SU-DHL-6 (cell line): ENCODE measurements around the gene GABRA5.

Source experiments
- H2AFZ ChIP-seq: fragments of 200-600 bp; sonication (generic); 2 replicates; pipeline ENCODE4 v1.6.1; 2014; ENCODE audit warnings: low read depth, mild to moderate bottlenecking, moderate library complexity, mixed read lengths, antibody characterized with exemption, low read length; ENCODE audit not compliant: severe bottlenecking
- H3F3A ChIP-seq: fragments of 200-600 bp; shearing (Covaris generic); 2 replicates; pipeline ENCODE4 v1.6.0; 2016; ENCODE audit warnings: antibody characterized with exemption, mild to moderate bottlenecking; ENCODE audit not compliant: insufficient read depth
- H3K27ac ChIP-seq: fragments of 200-600 bp; sonication (generic); 2 replicates; pipeline ENCODE4 v1.5.1; 2016; ENCODE audit warnings: low read depth, mild to moderate bottlenecking, low read length, moderate library complexity, mixed read lengths
- H3K27me3 ChIP-seq: fragments of 200-600 bp; sonication (generic), shearing (Covaris generic); 2 replicates; pipeline ENCODE4 v1.6.0; 2014; ENCODE audit warnings: mild to moderate bottlenecking, low read length
- H3K36me3 ChIP-seq: fragments of 200-600 bp; sonication (generic); 2 replicates; pipeline ENCODE4 v1.6.1; 2014; ENCODE audit warnings: mild to moderate bottlenecking, low read length, mixed read lengths
- H3K4me2 ChIP-seq: fragments of 300-600, 200-600 bp; shearing (Covaris generic), sonication (generic); 2 replicates; pipeline ENCODE4 v1.6.0; 2014; ENCODE audit warnings: low read length, low read depth, mild to moderate bottlenecking; ENCODE audit not compliant: poor library complexity, severe bottlenecking
- H3K4me3 ChIP-seq: fragments of 200-600 bp; sonication (generic); 2 replicates; pipeline ENCODE4 v1.5.1; 2014; ENCODE audit warnings: antibody characterized with exemption, low read length, mild to moderate bottlenecking, mixed read lengths; ENCODE audit not compliant: insufficient read depth, poor library complexity, severe bottlenecking
- H3K79me2 ChIP-seq: fragments of 200-600 bp; sonication (generic); 2 replicates; pipeline ENCODE4 v1.6.1; 2014; ENCODE audit warnings: mild to moderate bottlenecking, low read length, moderate library complexity; ENCODE audit not compliant: insufficient read depth
- H3K9ac ChIP-seq: fragments of 200-600 bp; sonication (generic); 2 replicates; pipeline ENCODE4 v1.7.0; 2014; ENCODE audit warnings: mild to moderate bottlenecking, low read length
- H3K9me2 ChIP-seq: fragments of 200-600 bp; sonication (generic); replicated peaks from 2 replicates; pipeline ENCODE4 v1.6.1; 2014; ENCODE audit warnings: low read length; ENCODE audit not compliant: insufficient read depth
- H3K9me3 ChIP-seq: fragments of 200-600 bp; sonication (generic); 2 replicates; pipeline ENCODE4 v1.6.1; 2014; ENCODE audit warnings: low read length, mixed read lengths; ENCODE audit not compliant: insufficient read depth
- H4K20me1 ChIP-seq: fragments of 200-600 bp; sonication (generic); 2 replicates; pipeline ENCODE4 v1.6.1; 2014; ENCODE audit warnings: low read depth, mild to moderate bottlenecking, antibody characterized with exemption, low read length, moderate library complexity, mixed read lengths
- EZH2phosphoT487 ChIP-seq: fragments of 200-600 bp; sonication (generic), shearing (Covaris generic); conservative IDR thresholded peaks from 2 replicates; pipeline ENCODE4 v1.6.1; 2018; ENCODE audit warnings: mild to moderate bottlenecking, antibody characterized with exemption, low read length, moderate library complexity, mixed read lengths
- TF ChIP-seq, protein P1 (sequence below): fragments of 200-600 bp; sonication (generic); IDR thresholded peaks from one replicate; pipeline ENCODE4 v1.5.1; 2017; ENCODE audit warnings: antibody characterized with exemption, mild to moderate bottlenecking, low read length, moderate library complexity; ENCODE audit not compliant: insufficient read depth, poor library complexity, severe bottlenecking

Gene GABRA5

DNA sequence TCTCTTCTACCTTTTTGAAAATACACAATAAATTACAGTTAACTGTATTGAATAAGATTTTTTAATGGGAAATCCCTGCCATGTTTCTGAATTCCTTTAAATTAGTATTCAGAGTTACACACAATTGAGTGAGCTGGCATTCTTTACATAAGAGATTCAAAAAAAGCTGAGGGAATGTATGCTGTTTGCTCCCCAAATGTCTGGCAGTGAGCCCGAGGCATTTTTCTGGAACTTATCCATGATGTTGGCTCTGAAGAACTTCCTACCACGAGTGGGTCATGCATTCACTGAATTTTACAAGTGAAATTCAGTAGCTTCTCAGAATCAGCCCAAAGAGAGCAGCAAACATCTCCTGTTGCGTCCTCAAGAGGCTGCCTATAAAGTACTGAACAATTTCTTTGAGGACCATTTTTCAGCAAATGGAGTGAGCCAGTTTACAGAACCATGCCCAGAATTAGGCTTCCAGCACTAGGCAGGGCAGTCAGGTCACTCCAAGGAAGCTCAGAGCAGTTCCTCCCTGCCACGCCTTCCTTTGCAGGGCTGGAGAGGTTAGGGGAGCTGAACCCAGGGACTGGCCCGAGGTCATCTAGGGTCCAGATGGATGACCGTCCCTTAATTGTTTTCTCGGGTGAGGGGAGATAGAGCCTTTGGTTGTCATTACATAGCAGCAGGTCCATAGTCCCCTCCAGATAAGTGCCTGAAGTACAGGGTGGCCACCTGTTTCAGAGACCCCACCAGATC is 21.2 kb downstream of the GABRA5 start:
- Histone ChIP-seq H3K36me3 (no peaks in the 10 kb centered on the region), H3F3A (no peaks in the 10 kb centered on the region), H2AFZ (no peak overlapping the region), H3K27me3 (no peaks in the 10 kb centered on the region), H3K9ac (no peak overlapping the region), H3K4me2 (no peak overlapping the region), H3K4me3 (no peak overlapping the region), H3K9me2 (no peaks in the 10 kb centered on the region), H3K9me3 (no peaks in the 10 kb centered on the region), H3K79me2 (no peaks in the 10 kb centered on the region), H4K20me1 (no peaks in the 10 kb centered on the region), H3K27ac (no peak overlapping the region)
- TF ChIP-seq, protein P1, sequence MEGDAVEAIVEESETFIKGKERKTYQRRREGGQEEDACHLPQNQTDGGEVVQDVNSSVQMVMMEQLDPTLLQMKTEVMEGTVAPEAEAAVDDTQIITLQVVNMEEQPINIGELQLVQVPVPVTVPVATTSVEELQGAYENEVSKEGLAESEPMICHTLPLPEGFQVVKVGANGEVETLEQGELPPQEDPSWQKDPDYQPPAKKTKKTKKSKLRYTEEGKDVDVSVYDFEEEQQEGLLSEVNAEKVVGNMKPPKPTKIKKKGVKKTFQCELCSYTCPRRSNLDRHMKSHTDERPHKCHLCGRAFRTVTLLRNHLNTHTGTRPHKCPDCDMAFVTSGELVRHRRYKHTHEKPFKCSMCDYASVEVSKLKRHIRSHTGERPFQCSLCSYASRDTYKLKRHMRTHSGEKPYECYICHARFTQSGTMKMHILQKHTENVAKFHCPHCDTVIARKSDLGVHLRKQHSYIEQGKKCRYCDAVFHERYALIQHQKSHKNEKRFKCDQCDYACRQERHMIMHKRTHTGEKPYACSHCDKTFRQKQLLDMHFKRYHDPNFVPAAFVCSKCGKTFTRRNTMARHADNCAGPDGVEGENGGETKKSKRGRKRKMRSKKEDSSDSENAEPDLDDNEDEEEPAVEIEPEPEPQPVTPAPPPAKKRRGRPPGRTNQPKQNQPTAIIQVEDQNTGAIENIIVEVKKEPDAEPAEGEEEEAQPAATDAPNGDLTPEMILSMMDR: no peak
- no peak for TF ChIP-seq EZH2phosphoT487

DNA sequence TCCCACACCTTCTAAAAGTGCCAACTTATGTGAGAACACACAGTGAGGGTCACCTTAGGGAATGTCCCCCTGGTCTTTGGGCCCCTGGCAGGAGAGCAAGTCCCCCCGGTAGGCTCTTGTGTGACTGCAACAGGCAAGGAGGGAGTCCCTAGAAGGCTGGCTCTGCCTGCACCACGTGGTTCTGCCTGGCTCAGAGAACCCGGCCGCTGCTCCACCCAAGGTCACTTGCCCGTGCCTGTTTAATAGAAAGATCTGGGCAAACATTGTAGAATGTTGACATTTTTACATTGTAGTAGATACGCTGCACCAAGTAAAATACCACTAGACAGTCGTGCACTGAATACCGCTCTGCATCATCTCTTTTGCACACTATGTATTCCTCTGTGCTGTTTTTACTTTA is 21.9 kb downstream of the GABRA5 start:
- H4K20me1 ChIP-seq: no peaks in the 10 kb centered on the region
- no peak overlapping the region for H3K4me3 ChIP-seq
- no peaks in the 10 kb centered on the region for H3K9me3 ChIP-seq
- no peak overlapping the region for H3K27ac ChIP-seq
- H3K36me3 ChIP-seq: no peaks in the 10 kb centered on the region
- TF ChIP-seq, protein P1: no peak
- TF ChIP-seq EZH2phosphoT487: no peak
- H2AFZ ChIP-seq: no peak overlapping the region
- no peaks in the 10 kb centered on the region for H3K9me2 ChIP-seq
- no peaks in the 10 kb centered on the region for H3K79me2 ChIP-seq
- H3F3A ChIP-seq: no peaks in the 10 kb centered on the region
- no peaks in the 10 kb centered on the region for H3K27me3 ChIP-seq
- no peak overlapping the region for H3K4me2 ChIP-seq
- H3K9ac ChIP-seq: no peak overlapping the region

DNA sequence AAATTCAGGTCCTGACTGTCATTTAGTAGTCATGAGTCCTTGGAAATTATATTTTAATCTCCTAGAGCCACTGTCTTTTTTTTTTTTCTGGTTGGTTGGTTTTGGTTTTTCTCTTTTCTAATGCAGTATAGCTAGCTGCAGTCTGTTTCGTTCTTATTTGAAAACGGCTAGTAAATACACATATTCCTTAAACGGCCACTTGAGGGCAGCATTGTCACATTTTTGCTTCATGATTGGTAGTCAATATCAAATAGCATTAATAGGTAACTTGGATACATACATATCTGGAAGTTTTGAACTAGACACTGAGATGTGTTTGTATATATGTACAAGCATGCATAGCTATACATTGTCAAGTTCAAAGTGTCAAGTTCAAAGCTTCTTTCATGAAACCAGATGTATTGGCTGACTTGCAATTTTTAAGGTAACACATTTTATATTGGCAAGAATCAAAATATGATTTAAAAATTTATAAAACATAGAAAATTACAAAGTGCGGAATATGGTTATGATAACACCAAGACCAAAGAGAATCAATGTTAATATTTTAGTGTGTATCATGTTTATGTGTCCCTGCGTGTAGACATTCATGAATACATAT is 22.5 kb downstream of the GABRA5 start:
- Histone ChIP-seq H3K79me2 (no peaks in the 10 kb centered on the region), H3K9me2 (no peaks in the 10 kb centered on the region), H3K27ac (no peak overlapping the region), H3F3A (no peaks in the 10 kb centered on the region), H3K4me3 (no peak overlapping the region), H3K36me3 (no peaks in the 10 kb centered on the region), H3K9ac (no peak overlapping the region), H3K4me2 (no peak overlapping the region), H3K27me3 (no peaks in the 10 kb centered on the region), H3K9me3 (no peaks in the 10 kb centered on the region), H2AFZ (no peak overlapping the region), H4K20me1 (no peaks in the 10 kb centered on the region)
- no peak for TF ChIP-seq EZH2phosphoT487
- TF ChIP-seq, protein P1: peak; percentile 54
